ENCODE data around the gene PARP6.

The PARP6 gene, protein sequence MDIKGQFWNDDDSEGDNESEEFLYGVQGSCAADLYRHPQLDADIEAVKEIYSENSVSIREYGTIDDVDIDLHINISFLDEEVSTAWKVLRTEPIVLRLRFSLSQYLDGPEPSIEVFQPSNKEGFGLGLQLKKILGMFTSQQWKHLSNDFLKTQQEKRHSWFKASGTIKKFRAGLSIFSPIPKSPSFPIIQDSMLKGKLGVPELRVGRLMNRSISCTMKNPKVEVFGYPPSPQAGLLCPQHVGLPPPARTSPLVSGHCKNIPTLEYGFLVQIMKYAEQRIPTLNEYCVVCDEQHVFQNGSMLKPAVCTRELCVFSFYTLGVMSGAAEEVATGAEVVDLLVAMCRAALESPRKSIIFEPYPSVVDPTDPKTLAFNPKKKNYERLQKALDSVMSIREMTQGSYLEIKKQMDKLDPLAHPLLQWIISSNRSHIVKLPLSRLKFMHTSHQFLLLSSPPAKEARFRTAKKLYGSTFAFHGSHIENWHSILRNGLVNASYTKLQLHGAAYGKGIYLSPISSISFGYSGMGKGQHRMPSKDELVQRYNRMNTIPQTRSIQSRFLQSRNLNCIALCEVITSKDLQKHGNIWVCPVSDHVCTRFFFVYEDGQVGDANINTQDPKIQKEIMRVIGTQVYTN

DNA sequence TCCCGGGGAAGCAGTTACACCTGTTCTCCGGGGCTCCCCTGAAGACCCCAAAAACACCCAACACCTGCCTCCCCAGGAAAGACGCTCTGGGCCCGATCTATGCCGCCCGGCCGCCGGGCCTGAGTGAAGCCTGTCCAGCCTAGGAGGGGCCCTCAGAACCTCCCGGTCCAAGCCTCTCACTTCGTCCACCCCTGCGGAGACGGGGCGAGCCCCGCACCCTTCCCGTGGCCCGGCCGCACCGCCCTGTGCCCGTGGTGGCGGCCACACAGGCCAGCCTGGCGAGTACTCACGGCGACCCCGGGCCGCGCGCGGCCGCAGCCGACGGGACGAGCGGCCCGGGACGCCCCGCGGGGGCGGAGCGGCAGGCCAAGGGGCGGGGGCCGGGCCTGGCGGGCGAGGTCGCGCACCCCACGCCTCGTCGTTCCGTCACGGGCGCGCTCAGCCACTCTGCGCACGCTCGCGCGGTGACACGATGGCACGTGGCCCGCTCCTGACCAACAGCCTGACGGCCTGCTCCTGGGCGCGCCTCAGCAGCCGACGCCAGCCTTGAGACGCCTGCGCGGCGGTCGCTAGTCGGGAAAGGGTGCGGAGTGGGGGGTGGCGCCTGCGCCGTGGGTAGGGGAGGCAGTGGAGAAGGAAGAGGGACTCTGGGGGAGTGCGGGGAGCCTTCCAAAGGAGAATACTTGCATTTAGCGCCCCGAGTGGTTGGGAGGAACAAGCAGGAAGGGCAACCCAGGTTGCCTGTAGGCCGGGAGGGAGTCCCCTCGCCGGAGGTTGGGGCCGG, at the start of gene PARP6:
Gene PARP6 (minus strand): TSS at position 342 of the 784 bp plus-strand sequence. CDS start 5,077 bp downstream, outside the sequence.
- peak; percentile 99 for DNase-seq (ENCODE audit: low read depth)

- DNase-seq (ENCODE audit: low read depth): peak; percentile 66
Observed at GRCh38 chr15:72319985-72320671, 47.8 kb upstream of the PARP6 start, which contains the start of gene CELF6. TSS of gene CELF6 (minus strand) at chr15:72320157. CDS start at chr15:72319874, 283 bp downstream.

DNA sequence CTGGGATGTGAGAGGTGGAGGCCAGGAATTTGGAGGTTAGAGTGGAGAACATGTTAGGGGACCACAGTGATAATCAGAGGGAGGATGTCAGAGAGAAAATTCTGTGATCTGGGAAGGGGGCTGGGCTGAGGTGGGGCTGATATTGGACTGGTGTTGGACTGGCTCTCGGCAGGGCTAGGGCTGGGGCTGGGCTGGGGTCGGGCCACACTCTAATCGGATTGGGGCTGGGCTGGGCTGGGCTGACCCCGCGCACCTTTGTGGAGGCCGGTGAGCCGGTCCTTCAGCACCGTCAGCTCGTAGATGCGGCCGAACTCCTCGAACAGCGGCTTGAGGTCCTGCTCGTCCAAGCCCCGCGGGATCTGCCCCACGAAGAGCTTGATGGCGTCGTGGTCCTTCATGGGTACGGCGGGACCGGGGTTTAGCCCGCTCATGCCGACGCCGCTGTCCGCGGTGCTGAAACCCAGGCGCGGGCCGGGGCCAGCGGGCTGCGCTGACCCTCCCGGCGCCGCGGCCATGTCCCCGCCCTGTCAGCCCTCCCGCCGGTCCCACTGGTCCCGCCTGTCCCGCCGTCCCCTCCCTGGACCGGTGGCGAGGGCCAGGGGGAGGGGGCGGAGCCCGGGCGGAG, 47.1 kb upstream of the PARP6 start:
- DNase-seq (ENCODE audit: low read depth): peak; percentile 32

GRCh38 chr15:72318408-72318942, 46.1 kb upstream of the PARP6 start:
- DNase-seq (ENCODE audit: low read depth): no peak

DNA sequence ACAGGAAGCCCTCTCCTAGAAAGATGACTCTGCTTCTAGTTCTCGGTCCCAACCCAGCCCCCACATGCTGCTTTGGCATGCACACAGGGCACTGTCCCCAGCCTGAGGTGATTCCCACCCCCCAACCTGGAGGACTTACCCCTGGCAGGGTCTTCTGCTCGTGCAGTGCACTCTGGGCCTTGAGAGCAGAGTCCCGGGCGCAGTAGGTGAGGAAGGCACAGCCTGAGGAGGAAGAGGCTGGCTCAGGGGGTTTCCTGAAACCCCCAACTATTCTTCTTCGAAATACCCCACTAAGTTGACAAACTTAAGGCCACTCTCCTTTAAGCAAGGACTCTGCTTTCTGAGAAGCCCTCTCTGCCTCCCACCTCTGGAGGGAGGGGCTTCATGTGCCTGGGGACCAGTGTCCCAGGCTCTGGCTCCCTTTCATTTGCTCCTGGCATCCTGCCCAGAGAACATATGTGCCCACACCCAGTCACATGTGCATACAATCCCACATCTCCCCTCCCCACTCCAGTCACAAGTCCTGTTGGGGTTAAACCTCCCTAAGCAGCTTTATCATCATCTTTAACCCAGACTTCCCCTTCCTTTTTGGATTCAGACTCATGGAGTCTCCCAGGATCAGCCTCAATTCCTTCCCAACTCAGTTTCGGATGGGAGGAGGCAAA, 43.5 kb upstream of the PARP6 start:
- DNase-seq (ENCODE audit: low read depth): no peak

DNA sequence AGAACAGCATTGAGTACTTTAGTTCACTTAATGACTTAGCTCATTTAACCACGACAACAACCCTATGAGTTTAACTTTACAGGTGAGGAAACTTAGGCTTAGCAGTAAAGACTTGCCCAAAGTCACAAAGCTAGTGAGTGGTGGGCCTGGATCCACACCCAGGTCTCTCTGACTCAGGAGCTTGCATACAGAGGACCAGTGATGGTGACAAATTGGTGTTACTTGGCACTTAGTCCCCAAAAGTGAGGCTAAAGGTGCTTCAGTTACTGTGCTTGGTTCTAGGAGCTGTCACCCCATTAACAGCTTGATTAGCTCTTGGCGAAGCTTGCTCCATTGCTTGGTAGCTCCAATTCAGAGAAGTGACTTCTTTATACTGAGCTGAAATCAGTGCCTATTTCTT, 41.5 kb upstream of the PARP6 start:
- DNase-seq (ENCODE audit: low read depth): no peak

- DNase-seq (ENCODE audit: low read depth): no peak
Observed at GRCh38 chr15:72313448-72313840, 41.1 kb upstream of the PARP6 start.

GRCh38 chr15:72312605-72313447, 40.5 kb upstream of the PARP6 start:
- DNase-seq (ENCODE audit: low read depth): peak; percentile 27

DNA sequence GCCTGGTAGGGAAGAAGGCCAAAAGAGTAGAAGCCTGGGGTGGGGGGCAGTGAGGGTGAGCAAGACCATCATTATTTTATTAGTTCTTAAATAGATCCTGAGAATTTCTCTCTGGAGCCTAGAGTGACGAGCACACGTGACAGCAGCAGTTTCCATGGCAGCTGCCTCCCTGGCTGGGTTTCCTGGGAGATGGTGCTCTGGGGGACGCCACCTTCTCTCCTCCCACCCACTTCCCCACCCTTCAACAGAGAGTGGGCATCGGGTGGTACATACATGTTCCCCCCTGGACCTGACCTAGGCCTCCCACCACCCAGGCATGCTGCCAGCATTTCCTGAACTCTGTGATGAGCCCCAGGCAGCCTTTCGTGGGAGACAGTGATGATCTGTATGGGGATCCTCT, 34.7 kb upstream of the PARP6 start:
- DNase-seq (ENCODE audit: low read depth): no peak

GRCh38 chr15:72306211-72306785, 33.9 kb upstream of the PARP6 start:
- no peak for DNase-seq (ENCODE audit: low read depth)

DNA sequence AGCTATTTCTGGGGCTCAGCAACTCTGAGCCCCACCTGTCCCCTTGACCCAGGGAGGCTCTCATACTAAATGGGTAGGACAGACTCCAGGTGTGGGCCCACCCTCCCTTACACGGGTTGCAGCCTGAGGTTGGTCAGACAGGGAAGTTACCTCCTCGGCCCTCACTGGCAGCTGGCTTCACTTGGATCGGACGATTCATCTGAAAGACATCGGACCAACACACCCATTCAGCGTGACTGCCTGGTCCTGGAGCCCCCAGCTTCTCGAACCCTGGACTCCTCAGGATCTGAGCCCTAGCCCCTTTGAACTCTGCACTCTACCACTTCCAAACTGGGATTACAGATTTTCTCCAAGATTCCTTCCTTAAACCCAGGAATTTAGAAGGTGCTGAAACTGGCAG, 32.2 kb upstream of the PARP6 start:
- DNase-seq (ENCODE audit: low read depth): no peak

GRCh38 chr15:72302955-72303354, 30.6 kb upstream of the PARP6 start:
- no peak for DNase-seq (ENCODE audit: low read depth)

DNA sequence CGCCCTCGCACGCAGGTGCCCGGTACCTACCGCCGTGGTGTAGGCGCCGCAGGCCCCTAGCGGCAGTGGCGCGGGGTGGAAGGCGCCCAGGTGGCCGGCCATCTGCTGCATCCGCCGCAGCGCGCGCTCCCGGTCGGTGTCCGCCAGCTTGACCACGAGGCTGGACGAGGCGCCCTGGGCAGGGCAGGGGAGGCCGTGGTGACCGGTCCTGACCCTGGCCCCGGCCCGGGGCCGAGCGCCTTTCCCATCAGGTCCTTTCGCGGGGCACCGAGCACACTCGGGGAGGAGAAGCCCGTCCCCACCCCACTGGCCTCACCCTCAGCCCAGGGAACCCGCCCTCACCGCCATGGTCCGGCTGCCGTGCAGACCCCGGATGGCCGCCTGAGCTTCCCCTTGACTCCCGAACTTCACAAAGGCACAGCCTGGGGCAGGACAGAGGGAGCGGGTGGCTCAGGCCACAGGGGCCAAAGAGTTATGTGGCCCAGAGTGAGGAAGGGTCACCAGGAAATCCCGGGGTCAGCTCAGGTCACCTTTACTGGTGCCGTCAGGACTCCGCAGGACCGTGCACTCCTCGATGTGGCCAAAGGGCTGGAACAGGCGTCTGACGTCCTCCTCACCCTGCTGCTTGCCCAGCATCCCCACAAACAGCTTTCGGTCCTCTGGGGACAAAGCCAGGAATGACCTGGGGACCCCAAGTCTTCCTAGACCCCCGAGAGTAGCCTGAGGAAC, 17.4 kb upstream of the PARP6 start:
- DNase-seq (ENCODE audit: low read depth): no peak

GRCh38 chr15:72288796-72289596, 16.6 kb upstream of the PARP6 start:
- DNase-seq (ENCODE audit: low read depth): no peak

DNA sequence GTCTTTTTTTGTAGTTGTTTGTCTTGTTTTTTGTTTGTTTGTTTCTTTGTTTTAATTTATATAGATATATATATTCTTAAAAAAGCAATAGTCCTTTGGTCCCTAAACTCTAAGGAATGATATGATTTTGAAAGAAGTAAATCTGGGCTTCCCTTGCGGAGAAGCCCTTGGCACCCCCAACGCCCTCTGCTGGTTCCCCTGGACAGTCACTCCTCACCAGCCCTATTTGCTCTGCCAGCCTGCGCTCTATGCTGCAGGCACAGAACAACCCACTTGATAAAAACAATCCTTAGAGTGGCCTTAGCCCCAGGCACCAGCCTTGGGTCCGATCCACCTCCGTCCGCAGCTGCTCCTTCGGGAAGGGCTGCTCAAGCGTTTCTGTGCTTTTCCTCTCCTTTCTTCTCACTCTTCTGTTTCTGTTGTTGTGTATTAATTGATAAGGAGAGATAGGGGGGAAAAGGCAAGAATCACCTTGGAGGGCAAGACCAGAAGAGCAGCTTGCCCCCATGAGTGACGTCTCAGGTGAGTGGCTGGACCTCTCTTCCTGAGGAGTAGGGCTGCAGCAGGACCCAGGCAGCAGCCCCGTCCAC, 13.7 kb upstream of the PARP6 start:
- peak; percentile 10 for DNase-seq (ENCODE audit: low read depth)

DNA sequence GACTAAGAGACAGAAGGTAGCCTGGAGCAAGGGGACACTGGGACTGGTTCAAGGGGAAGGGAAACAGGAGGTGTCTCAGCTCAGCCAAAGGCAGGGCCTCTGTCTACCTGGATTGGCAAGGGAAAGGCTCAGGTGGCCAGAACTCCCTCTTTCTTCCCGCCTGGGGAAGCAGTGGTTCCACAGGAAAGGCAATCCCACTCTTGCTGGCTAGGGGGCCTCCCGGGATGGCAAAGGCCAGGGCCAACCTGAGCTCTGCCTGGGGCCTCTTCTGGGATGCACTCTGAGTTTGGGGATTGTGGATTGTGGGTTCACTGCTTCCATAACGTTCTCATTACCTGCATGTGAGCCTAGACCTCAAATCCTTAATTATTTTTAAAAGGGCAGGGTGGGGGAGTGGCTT, 13.0 kb upstream of the PARP6 start:
- DNase-seq (ENCODE audit: low read depth): no peak

DNA sequence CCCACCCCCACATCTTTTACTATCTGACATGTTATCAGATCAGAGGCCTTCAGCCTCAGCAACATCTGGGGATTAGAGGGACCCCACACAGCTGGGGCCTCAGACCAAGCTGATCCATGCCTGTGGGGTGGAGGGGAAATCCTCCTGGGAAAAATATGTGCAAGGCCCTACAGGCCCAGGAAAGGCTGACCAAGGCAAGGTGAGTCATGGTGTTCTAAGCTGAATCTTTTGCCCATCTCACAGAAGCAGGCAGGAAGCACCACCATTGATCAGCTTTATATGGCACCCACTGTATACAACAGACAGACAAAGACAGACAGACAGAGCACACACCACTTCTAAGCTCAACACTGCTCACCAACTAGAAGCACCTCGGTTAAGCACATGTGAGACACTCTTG, 12.4 kb upstream of the PARP6 start:
- no peak for DNase-seq (ENCODE audit: low read depth)

- no peak for DNase-seq (ENCODE audit: low read depth)
Observed at GRCh38 chr15:72281713-72282112, 9.4 kb upstream of the PARP6 start.
